ENCODE measurements around the gene HEG1. TPM values are rescaled to one million over a fixed set of nuclear protein-coding genes. Genes with fewer than 3 reads are reported as not detected.

The HEG1 gene
- total and polyA plus RNA-seq, 2 experiments from 2014 or later = 1.8 to 8.8 TPM

GRCh38 chr3:125090649-125091048 lies 34.9 kb upstream of the HEG1 start:
- Histone ChIP-seq H3F3A (replicated peaks; ENCODE audit: low read depth) (no peaks in the 10 kb centered on the region), H4K20me1 (replicated peaks; ENCODE audit: insufficient read depth) (no peaks in the 10 kb centered on the region), H3K4me3 (no peak overlapping the region), H3K36me3 (ENCODE audit: insufficient read depth) (no peaks in the 10 kb centered on the region), H3K9me2 (ENCODE audit: insufficient read depth) (no peaks in the 10 kb centered on the region), H3K4me2 (no peak overlapping the region), H3K79me2 (replicated peaks; ENCODE audit: insufficient read depth) (no peaks in the 10 kb centered on the region), H2AFZ (no peak overlapping the region), H3K27me3 (ENCODE audit: insufficient read depth) (no peaks in the 10 kb centered on the region), H3K27ac (ENCODE audit: low read depth) (no peak overlapping the region), H3K4me1 (ENCODE audit: insufficient read depth) (no peaks in the 10 kb centered on the region)
- DNase-seq (ENCODE audit: low spot score) (no peak), ATAC-seq (no peak)
- Mint-ChIP-seq H3K36me3 (ENCODE audit: low read depth) (peaks cover 5% of the 10 kb centered on the region; the same call in 1 of the 3 replicates), H3K27me3 (ENCODE audit: insufficient read depth, low read depth, poor library complexity) (no peaks in the 10 kb centered on the region), H3K9me3 (no peaks in the 10 kb centered on the region), H3K27ac (no peak overlapping the region), H3K4me1 (no peaks in the 10 kb centered on the region), H3K4me3 (no peak overlapping the region)
- TF ChIP-seq STAT1 (IDR thresholded peaks at IDR 0.05; ENCODE audit: unreplicated experiment) (no peak), ZNF462 (CRISPR knock-in tag; IDR thresholded peaks at IDR 0.05) (no peak)

GRCh38 chr3:125087768-125088391 lies 32.1 kb upstream of the HEG1 start:
- ATAC-seq (no peak), DNase-seq (ENCODE audit: low spot score) (no peak)
- Mint-ChIP-seq H3K27ac (no peak overlapping the region), H3K9me3 (no peaks in the 10 kb centered on the region), H3K4me3 (no peak overlapping the region), H3K4me1 (no peaks in the 10 kb centered on the region), H3K36me3 (ENCODE audit: low read depth) (peaks cover 10% of the 10 kb centered on the region; the same call in 2 of the 3 replicates), H3K27me3 (ENCODE audit: insufficient read depth, low read depth, poor library complexity) (peaks cover 3% of the 10 kb centered on the region)
- Histone ChIP-seq H2AFZ (no peak overlapping the region), H4K20me1 (replicated peaks; ENCODE audit: insufficient read depth) (no peaks in the 10 kb centered on the region), H3K27ac (ENCODE audit: low read depth) (no peak overlapping the region), H3K4me2 (no peak overlapping the region), H3K27me3 (ENCODE audit: insufficient read depth) (no peaks in the 10 kb centered on the region), H3K9me2 (ENCODE audit: insufficient read depth) (no peaks in the 10 kb centered on the region), H3K36me3 (ENCODE audit: insufficient read depth) (no peaks in the 10 kb centered on the region), H3K79me2 (replicated peaks; ENCODE audit: insufficient read depth) (no peaks in the 10 kb centered on the region), H3F3A (replicated peaks; ENCODE audit: low read depth) (no peaks in the 10 kb centered on the region), H3K4me3 (no peak overlapping the region), H3K4me1 (ENCODE audit: insufficient read depth) (no peaks in the 10 kb centered on the region)
- TF ChIP-seq REST (IDR thresholded peaks at IDR 0.05; ENCODE audit: unreplicated experiment) = no peak
